Measurements from ENCODE around the gene CBFA2T3.

- TF ChIP-seq EZH2 (IDR thresholded peaks at IDR 0.05; ENCODE audit: low read depth, low read length, severe bottlenecking) (no peak), CTCF (IDR thresholded peaks at IDR 0.05; ENCODE audit: control extremely low read depth in 1 of 3, insufficient read depth in 1 of 3, low read depth in 1 of 3, low read length in 3 of 3) (no peak), JUN (IDR thresholded peaks at IDR 0.05; ENCODE audit: low read depth, low read length) (no peak), SRF (IDR thresholded peaks at IDR 0.05; ENCODE audit: low read depth, low read length) (no peak), POLR2A (IDR thresholded peaks at IDR 0.05; ENCODE audit: control extremely low read depth in 1 of 2, low read depth in 2 of 2, low read length in 2 of 2) (no peak), USF2 (IDR thresholded peaks at IDR 0.05; ENCODE audit: low read length) (no peak), POLR2AphosphoS5 (IDR thresholded peaks at IDR 0.05; ENCODE audit: low read depth, low read length) (no peak), HDAC6 (IDR thresholded peaks at IDR 0.05; ENCODE audit: low read depth, low read length) (no peak), KDM4A (IDR thresholded peaks at IDR 0.05; ENCODE audit: low read depth, low read length, severe bottlenecking) (no peak), CEBPB (IDR thresholded peaks at IDR 0.05; ENCODE audit: low read depth, low read length) (no peak), ZNF274 (IDR thresholded peaks at IDR 0.05; ENCODE audit: borderline replicate concordance, extremely low read depth, low read length) (no peak), SP1 (IDR thresholded peaks at IDR 0.05; ENCODE audit: low read depth, low read length) (no peak), SUZ12 (IDR thresholded peaks at IDR 0.05; ENCODE audit: low read length) (no peak)
Observed at GRCh38 chr16:88970050-88970449, 7.0 kb downstream of the CBFA2T3 start.
